Right lung (tissue), 5 donors: ENCODE results near the gene TMC7. TPM values are rescaled to one million over a fixed set of nuclear protein-coding genes. Genes with fewer than 3 reads are reported as not detected.
"Not testable (repeated sequence)": the region's sequence is repeated elsewhere in the genome, so short reads cannot be mapped to it uniquely, and the experiment has no call there.

Experiments used
- DNase-seq, 2 donors: peaks; one replicate each; pipeline ENCODE4 v3.0.0-alpha.2; 2013
- polyA plus RNA-seq, 5 donors: library from polyadenylated mRNA; unstranded; fragments of 120-200 nt; gene quantifications; one replicate each; pipeline versions ENCODE4 v1.2.1 to v1.2.3, GENCODE V29; 2013; ENCODE audit warnings: inconsistent platforms in 1 of 5, low replicate concordance in 1 of 5; ENCODE audit not compliant: insufficient read length in 5 of 5, insufficient read depth in 1 of 5

The TMC7 gene
- polyA plus RNA-seq, 5 donors: 2.9 to 3.9 (median 3.4) TPM

DNA sequence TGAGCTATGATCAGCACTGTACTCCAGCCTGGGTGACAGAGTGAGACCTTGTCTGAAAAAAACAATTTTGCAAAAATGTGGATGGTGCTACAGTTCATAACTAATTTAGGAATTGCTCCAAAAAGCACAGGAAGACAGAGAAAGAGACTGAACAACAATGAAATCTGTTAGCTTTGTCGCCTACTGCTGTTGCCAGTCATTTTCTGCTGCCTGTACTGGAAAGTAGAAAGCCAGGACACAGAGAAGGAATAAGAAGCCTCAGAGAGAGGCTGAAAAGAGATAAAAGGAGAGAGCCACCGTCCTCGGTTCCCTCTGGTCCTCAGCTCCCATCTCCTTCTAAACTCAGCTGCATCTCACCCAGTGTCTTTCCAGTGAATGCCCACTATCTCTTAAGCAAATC lies 8.6 kb upstream of the TMC7 start:
- no peak for DNase-seq

DNA sequence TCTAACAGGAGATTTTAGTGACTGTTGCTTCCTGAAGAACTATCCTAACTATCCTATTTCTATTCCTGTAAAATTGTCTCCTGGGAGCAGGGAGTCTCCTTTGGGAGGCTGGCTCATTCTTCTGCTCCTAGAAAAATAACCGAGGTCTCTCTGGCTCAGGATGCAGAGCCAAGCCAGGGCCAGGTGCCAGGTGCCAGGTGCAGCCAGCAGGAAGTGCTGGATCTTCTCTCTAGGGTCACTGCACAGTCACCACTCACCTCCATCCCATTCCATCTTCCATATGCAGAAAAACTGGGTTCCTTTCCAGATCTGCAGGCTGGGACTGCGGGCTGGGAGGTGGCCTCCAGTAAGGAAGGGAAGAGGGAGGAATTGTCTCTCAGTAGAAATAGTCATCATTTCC lies 3.8 kb upstream of the TMC7 start:
- no peak for DNase-seq

DNA sequence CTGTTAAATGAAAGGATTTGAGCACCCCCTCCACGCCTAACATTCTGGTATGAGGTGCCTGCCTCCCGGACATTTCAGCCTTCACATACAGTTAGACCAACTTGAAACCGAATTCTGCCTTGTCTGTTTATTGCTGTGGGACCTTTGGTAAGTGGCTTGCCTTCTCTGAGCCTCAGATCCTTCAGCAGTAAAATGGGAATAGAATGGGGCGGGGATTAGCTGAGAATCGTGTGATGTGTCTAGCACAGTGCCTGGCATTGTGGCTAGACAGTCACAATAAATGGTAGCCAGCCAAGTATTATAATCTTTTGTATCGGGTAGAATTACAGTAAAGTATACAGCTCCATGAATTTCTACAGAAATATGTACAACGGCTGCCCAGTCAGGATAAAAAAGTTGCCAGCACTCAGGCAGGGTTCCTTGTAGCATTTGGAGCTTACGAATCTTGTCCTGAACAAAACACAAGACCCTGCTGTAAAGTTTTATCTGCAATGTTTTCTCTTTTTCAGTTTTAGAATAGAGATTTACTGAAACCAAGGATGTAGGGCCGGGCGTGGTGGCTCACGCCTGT lies 786 bp downstream of the TMC7 start:
- DNase-seq: no peak

DNA sequence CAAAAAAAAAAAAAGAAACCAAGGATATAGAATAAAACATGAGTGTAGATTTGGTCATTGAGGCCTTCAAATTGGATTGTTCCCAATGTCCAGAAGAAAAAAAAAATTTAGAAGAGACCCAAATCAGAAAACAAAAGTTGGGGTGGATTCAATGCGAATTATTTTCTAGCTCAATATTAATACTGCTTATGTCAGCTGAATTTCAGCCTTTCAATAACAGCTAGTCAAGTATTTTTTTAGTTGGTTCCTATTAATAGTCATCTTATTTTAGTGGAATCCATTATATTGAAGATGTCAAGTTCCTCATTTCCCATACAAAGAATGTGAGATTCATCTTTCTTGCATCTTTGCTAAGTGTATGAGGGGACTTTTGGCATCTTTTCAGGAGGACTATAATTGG lies 1.5 kb downstream of the TMC7 start:
- DNase-seq: not testable (repeated sequence)

DNA sequence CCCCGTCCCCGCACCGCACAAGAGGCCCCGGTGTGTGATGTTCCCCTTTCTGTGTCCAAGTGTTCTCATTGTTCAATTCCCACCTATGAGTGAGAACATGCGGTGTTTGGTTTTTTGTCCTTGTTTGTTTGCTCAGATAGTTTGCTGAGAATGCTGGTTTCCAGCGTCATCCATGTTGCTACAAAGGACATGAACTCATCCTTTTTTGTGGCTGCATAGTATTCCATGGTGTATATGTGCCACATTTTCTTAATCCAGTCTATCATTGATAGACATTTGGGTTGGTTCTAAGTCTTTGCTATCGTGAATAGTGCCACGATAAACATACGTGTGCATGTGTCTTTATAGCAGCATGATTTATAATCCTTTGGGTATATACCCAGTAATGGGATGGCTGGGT lies 8.0 kb downstream of the TMC7 start:
- DNase-seq: not testable (repeated sequence)

DNA sequence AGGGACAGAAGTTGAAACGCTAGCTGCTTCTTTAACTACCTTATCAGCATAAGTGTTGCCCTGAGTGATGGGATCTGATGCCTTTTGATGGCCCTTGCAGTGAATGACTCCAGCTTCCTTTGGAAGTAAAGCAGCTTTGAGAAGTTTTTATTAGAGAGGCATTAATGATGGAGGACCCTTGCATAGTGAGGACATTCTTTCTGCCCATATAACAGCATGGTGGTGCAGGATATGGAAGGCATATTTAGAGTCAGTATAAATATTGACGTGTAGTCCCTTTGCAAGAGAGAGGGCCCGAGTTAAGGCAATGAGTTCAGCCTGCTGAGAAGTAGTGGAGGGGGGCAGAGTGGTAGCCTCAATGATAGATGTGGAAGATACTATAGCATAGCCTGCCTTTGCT lies 9.8 kb downstream of the TMC7 start:
- DNase-seq: not testable (repeated sequence)

DNA sequence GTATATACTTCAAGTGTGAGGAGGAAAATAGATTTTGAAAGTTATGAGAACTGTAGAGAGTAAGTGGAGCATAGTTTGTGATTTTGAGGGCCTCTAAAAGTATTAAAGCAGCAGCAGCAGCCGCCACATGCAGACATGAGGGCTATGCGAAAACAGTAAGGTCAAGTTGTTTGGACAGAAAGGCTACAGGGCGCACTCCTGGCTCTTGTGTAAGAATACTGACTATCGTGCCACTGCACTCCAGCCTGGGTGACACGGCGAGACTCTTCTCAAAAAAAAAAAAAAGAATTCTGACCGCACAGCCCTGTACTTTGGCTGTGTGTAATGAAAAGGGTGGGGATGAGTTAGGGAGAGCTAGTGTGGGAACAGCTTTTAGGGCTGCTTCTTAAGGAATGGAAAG lies 10.4 kb downstream of the TMC7 start:
- DNase-seq: not testable (repeated sequence)

DNA sequence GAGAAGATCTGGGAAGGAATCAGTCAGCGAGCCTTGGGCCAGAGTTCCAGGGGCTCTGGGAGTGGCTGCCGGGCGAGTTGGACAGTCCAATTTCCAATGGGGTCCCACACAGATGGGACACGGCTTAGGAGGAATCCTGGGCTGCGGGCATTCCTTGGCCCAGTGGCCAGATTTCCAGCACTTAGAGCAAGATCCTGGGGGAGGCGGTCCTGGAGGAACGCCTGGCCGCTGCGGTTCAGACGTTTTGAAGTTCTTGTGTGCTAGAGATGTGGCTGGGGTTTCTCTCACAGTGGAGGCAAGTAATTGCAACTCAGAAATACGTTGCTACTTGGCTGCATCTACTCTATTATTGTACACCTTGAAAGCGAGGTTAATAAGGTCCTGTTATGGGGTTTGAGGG lies 11.7 kb downstream of the TMC7 start:
- DNase-seq: not testable (repeated sequence)

DNA sequence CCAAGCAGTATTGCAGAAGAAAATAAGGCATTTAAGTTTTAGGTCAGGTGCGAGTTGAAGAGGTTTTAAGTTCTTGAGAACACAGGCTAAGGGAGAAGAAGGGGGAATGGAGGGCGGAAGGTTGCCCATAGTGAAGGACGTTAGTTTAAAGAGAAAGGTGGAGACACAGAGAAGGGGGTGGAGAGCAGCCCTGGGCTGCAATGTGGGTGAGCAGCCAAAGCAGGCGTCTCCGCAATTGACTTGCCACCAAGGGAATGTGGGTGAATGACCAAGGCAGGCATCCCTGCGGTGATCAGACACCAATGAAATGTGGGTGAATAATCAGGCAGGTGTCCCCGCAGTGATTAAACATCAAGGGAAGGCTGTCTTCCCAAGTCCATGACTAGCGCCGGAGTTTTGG lies 12.8 kb downstream of the TMC7 start:
- DNase-seq: not testable (repeated sequence)

DNA sequence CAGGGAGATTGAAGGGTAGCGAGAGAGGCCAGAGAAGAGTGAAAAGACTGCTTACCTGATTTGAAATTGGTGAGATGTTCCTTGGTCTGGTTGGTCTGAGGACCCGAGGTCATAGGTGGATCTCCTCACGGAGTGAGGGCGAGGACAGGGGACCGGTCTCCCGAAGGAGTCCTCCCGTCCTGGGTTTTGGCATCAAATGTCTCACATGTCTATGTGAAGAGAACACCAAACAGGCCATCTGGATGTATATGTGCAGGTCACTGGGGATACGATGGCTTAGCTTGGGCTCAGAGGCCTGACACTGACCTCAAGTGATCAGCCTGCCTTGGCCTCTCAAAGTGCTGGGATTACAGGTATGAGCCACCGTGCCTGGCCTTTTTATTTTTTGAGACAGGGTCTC lies 13.3 kb downstream of the TMC7 start:
- not testable (repeated sequence) for DNase-seq

DNA sequence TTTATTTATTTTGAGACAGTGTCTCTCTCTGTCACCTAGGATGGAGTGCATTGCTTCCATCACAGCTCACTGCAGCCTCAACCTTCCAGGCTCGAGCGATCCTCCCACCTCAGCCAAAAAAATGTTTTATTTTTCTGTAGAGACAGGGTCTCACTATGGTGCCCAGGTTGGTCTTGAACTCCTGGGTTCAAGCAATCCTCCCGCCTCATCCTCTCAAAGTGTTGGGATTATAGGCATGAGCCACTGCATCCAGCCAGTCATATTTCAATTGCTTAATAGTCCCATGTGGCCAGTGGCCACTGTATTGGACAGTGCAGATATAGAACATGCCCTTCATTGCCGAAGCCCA lies 15.3 kb downstream of the TMC7 start:
- DNase-seq: no peak

DNA sequence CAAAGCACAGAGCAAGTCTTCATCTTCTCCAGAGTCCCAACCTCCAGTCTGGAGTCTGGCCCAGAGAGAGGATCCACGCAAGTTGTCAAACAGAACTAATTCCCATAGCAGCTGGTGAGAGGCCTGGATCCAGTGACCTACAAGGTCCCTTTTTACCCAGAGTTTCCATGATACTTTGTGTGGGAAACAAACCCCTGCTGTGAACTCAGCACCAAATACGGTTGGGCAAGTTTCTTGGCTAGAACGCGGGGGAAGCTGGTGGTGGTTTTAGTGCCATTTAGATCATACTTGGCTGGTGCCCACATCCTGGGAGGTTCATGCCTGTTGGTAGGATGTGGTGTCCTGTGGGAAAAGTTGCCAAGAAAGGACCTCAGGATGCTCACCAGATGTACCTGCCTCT lies 18.1 kb downstream of the TMC7 start:
- DNase-seq: no peak

DNA sequence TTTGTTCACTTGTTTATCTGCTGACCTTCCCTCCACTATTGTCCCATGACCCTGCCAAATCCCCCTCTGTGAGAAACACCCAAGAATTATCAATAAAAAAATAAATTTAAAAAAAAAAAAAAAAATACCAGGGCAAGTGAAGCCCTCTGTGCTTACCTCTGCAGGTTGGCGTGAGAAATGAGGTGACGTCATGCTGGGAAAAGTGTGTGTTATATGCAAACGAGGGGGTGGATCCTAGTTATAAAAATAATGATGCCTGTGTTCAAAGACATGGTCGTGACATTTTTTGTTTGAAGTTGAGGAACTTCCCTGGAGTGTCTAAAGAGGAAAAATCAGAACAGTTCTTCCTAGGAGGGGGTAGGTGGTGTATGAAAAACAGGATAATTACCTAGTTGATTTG lies 20.2 kb downstream of the TMC7 start:
- no peak for DNase-seq

DNA sequence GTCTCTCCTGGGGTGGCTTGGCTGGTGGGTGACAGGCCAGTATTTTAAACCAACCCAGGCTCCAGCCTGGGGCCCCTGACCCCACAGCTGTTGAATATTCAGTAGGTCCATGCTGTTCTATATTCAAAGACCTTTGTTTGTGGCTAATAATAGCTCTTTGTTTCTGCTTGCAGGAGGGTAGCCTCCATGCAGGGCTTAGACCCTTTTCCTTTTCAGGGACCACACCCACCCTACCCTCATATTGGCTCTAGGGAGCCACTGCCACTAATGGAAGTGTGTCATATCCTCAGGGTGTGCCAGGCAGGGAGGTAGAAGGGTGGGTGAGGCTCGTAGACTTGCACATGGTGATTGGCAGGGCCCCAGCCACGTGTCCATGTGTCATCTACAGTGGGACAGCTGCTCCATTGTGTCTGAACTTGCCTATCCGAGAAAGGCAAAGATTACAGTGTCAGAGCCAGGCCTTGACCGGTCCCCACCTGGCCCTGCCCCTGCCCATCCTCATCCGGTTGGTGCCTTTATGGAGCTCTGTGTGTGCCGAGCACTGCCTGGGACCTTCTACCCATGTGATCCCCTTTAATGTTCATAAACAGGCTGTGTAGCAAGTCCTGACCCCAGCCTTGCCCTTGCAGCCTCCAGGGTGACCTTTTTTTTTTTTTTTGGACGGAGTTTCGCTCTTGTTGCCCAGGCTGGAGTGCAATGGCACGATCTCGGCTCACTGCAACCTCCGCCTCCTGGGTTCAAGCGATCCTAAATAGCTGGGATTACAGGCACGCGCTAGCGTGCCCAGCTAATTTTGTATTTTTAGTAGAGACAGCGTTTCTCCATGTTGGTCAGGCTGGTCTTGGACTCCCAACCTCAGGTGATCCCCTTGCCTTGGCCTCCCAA lies 22.1 kb downstream of the TMC7 start:
- DNase-seq: no peak

DNA sequence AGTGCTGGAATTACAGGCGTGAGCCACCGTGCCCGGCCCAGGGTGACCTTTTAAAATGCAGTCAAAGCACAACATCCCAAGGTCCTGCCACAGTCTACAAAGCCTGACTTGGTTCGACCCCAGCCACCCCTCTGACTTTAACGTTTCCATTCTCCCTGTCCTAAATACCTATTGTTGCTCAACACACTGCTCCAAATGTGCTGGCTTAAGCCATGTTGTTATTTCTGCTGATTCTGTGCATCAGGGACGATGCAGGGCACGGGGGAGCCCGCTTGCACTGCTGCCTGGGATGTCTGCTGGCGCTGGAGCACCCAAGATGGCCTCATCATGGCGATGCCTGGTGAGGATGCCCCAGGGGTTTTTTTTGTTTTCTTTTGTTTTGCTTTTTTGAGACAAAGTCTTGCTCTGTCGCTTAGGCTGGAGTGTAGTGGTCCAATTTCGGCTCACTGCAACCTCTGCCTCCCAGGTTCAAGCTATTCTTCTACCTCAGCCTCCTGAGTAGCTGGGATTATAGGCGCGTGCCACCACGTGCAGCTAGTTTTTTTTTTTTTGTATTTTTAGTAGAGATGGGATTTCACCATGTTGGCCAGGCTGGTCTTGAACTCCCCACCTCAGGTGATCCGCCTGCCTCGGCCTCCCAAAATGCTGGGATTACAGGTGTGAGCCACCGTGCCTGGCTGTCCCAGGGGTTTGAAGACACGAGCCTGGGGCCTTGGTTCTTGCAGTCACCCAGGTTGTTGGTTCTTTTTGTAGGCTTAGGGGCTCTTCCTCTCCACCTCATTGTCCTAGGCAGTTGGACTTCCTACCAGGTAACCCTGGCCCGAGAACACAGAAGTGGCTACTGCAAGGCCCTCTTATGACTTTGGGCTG lies 22.9 kb downstream of the TMC7 start:
- no peak for DNase-seq

DNA sequence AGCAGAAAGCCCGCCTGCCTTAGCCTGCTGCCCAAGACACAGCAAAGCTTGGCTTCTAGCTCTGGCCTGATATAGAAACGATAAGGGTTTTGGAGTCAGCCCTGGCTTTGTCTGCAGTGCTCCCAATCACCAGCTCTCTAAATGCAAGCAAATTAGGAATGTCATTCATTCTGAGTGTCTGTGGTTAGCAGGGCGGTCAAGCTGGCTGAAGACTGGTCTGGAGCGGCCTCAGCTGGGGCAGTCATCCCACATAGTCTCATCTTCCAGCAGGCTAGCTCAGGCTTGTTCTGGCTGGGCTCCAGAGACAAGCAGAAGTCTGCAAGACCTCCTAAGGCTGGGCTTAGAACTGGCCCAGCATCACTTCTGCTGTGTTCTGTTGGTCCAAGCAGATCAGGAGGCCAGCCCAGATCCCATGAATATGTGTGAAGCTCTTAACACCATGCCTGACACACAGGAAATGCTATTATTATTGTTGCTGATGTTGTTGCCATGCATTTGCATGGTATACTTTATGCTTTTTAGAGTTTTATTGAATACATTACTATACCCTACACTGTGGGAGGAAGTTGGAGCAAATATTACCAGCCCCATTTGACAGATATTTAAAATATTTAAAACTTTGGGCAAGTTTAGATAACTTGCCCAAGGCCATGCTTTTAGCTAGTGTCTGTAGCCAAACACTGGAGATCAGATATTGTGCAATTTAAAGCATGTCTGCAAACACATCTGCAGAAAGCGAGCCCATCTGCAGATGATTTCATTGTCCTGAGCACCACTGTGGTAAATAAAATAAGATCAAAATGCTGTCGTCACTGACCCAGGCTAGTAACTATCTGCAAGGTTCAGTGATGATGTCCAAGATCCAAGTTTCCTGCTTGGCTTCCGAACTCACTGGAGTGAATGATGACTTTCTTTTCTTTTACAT lies 24.8 kb downstream of the TMC7 start:
- DNase-seq: no peak

DNA sequence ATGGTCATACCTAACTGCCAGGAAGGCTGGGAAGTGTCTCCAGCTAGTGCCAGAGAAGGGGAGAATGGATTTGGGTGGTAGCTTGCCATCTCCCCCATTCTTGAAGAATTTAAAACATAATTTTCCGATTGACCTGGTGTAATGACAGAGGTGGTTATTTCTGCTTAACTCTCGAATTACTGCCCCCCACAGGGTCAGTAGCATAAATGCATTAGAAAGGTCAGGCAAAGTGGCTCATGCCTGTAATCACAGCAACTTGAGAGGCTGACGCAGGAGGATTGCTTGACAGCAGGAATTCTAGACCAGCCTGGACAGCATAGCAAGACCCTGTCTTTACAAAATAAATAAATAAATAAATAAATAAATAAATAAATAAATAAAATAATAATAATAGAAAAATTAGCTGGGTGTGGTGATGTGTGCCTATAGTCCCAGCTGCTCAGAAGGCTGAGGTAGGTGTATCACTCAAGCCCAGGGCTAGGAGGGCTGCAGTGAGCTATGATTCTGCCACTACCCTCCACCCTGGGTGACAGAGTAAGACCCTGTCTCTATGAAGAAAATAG lies 27.5 kb downstream of the TMC7 start:
- DNase-seq: no peak

DNA sequence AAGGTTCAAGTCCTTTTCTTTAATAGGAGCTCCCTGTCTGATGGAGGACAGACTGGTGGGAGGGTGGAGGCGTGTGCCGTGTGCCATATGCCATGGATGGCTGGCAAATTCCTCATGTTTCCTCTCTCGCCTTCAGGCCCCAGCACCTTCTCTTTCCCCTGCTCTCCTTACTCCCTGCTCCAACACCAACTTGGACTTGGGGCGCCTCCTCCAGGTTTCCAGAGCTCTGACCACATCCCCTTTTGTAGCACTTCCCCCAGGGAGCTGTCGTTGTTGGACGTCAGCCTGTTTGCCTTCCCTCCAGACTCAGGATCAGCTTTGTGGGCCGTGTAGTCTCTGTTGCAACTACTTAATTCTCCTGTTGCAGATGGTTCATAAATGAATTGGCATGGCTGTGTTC lies 30.7 kb downstream of the TMC7 start:
- DNase-seq: no peak

DNA sequence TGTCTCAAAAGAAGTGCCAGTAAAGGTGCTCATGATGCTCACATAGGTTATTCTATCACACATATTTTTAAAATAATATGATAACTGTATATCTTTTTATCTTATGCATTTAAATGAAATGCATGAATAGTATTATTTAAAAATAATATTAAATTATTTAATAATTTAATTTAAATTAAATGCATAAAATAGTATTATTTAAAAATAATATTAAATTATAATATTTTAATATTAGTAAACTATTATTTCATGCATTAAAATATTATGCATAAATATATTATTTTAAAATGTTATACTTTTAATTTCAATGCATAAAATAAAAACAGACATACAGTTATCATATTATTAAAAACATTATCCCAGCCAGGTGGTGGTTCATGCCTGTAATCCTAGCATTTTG lies 33.4 kb downstream of the TMC7 start:
- DNase-seq: no peak

DNA sequence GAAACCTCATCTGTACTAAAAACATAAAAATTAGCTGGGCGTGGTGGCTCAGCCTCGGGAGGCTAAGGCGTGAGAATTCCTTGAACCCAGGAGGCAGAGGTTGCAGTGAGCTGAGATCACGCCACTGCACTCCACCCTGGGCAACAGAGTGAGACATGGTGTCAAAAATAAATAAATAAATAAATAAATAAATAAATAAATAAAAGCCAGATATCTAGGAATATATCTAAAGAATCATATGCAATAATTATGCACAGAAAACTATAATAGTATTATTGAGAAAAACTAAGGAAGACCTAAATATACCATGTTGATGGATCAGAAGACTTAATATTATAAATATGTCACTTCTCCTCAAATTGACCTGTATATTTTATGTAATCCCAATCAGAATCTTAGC lies 37.0 kb downstream of the TMC7 start:
- no peak for DNase-seq

DNA sequence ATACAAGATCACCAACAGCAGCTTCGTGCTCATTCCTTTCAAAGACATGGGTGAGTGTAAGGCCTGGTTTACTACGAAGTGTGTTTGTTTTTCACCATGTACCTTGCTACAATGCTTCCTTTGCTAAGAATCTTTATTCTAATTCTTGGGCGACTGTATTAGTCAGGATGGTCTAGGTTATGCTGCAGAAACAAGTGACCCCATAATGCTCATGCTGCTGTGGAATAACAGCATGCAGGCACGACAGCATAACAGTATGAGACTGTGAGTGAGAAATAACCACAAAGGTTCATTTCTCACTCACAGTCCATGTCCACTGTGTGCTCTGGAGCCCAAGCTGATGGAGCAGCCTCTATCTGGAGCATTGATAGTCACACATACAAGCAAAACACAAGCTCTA lies 38.0 kb downstream of the TMC7 start:
- no peak for DNase-seq
